ENCODE results near the gene IL24.
A peak's percentile ranks its signal among the peaks of the same experiment; 100 is the strongest.
"Not testable (repeated sequence)": the region's sequence is repeated elsewhere in the genome, so short reads cannot be mapped to it uniquely, and the experiment has no call there.

IL24 gene

GRCh38 chr1:206897175-206897574 lies at the start of gene IL24:
Gene IL24 (plus strand): TSS chr1:206897443. CDS start chr1:206897833, 390 bp downstream.
- DNase-seq (ENCODE audit: low read depth in 2 of 2): no peak

GRCh38 chr1:206847946-206848345 lies 49.3 kb upstream of the IL24 start:
- DNase-seq (ENCODE audit: low read depth in 2 of 2): no peak

- DNase-seq (ENCODE audit: low read depth in 2 of 2): no peak
Measured at GRCh38 chr1:206850401-206850800, 46.8 kb upstream of the IL24 start.

GRCh38 chr1:206851341-206852010 lies 45.8 kb upstream of the IL24 start:
- DNase-seq (ENCODE audit: low read depth in 2 of 2): peak; percentile 82 to 85

- not testable (repeated sequence) for DNase-seq (ENCODE audit: low read depth in 2 of 2)
Measured at GRCh38 chr1:206852662-206853061, 44.6 kb upstream of the IL24 start.

- not testable (repeated sequence) for DNase-seq (ENCODE audit: low read depth in 2 of 2)
Measured at GRCh38 chr1:206853696-206854095, 43.5 kb upstream of the IL24 start.

GRCh38 chr1:206854401-206855129 lies 42.7 kb upstream of the IL24 start:
- no peak for DNase-seq (ENCODE audit: low read depth in 2 of 2)

- DNase-seq (ENCODE audit: low read depth in 2 of 2): no peak
Measured at GRCh38 chr1:206855859-206856258, 41.4 kb upstream of the IL24 start.

- no peak for DNase-seq (ENCODE audit: low read depth in 2 of 2)
Measured at GRCh38 chr1:206856674-206857464, 40.4 kb upstream of the IL24 start.

- DNase-seq (ENCODE audit: low read depth in 2 of 2): no peak
Measured at GRCh38 chr1:206859082-206859521, 38.1 kb upstream of the IL24 start.

GRCh38 chr1:206860165-206860564 lies 37.1 kb upstream of the IL24 start:
- DNase-seq (ENCODE audit: low read depth in 2 of 2): no peak

- DNase-seq (ENCODE audit: low read depth in 2 of 2): no peak
Measured at GRCh38 chr1:206863266-206863665, 34.0 kb upstream of the IL24 start.

- peak; percentile 56 to 62 for DNase-seq (ENCODE audit: low read depth in 2 of 2)
Measured at GRCh38 chr1:206864939-206865671, 32.1 kb upstream of the IL24 start, which contains the start of gene IL20. Gene IL20 (plus strand): TSS chr1:206865623. CDS start chr1:206865853, 230 bp downstream.

GRCh38 chr1:206866062-206866461 lies 31.2 kb upstream of the IL24 start:
- DNase-seq (ENCODE audit: low read depth in 2 of 2): no peak

- DNase-seq (ENCODE audit: low read depth in 2 of 2): no peak
Measured at GRCh38 chr1:206867239-206867638, 30.0 kb upstream of the IL24 start.

- no peak for DNase-seq (ENCODE audit: low read depth in 2 of 2)
Measured at GRCh38 chr1:206867716-206868115, 29.5 kb upstream of the IL24 start.

- DNase-seq (ENCODE audit: low read depth in 2 of 2): no peak
Measured at GRCh38 chr1:206868264-206868663, 29.0 kb upstream of the IL24 start.

GRCh38 chr1:206872139-206872538 lies 25.1 kb upstream of the IL24 start:
- no peak for DNase-seq (ENCODE audit: low read depth in 2 of 2)

- DNase-seq (ENCODE audit: low read depth in 2 of 2): no peak
Measured at GRCh38 chr1:206873603-206874188, 23.5 kb upstream of the IL24 start.

GRCh38 chr1:206875752-206876377 lies 21.4 kb upstream of the IL24 start:
- DNase-seq (ENCODE audit: low read depth in 2 of 2): no peak

- DNase-seq (ENCODE audit: low read depth in 2 of 2): no peak
Measured at GRCh38 chr1:206878456-206878855, 18.8 kb upstream of the IL24 start.
